HUES64 (cell line): ENCODE results near the gene ATF7.
A peak's percentile ranks its signal among the peaks of the same experiment; 100 is the strongest.

Experiments used
- H3K27ac ChIP-seq: 2 replicates; pipeline ENCODE4 v1.7.0; 2013; ENCODE audit warnings: low read depth, low read length, inconsistent platforms
- H3K27me3 ChIP-seq: 2 replicates; pipeline ENCODE4 v1.6.1; 2013; ENCODE audit warnings: mild to moderate bottlenecking, low read length; ENCODE audit not compliant: insufficient read depth
- H3K36me3 ChIP-seq: 2 replicates; pipeline ENCODE4 v1.6.1; 2013; ENCODE audit warnings: mild to moderate bottlenecking, low read length; ENCODE audit not compliant: insufficient read depth
- H3K4me1 ChIP-seq: 2 replicates; pipeline ENCODE4 v1.6.1; 2013; ENCODE audit warnings: mild to moderate bottlenecking, low read length, moderate library complexity; ENCODE audit not compliant: insufficient read depth
- H3K4me3 ChIP-seq: 2 replicates; pipeline ENCODE4 v1.5.1; 2013; ENCODE audit warnings: mild to moderate bottlenecking, low read length, moderate library complexity
- H3K9ac ChIP-seq: 2 replicates; pipeline ENCODE4 v1.6.1; 2013; ENCODE audit warnings: mild to moderate bottlenecking, low read depth, low read length
- H3K9me3 ChIP-seq: 2 replicates; pipeline ENCODE4 v1.6.1; 2013; ENCODE audit warnings: low read depth, low read length; ENCODE audit not compliant: insufficient read depth
- WGBS: fragments of 150-250, 120-280 bp; methylation state at CpG from one replicate; pipeline ENCODE4 v1.1.7; 2013; ENCODE audit warnings: missing lambda C conversion rate; 5-methylcytosine and 5-hydroxymethylcytosine counted together

Gene ATF7

DNA sequence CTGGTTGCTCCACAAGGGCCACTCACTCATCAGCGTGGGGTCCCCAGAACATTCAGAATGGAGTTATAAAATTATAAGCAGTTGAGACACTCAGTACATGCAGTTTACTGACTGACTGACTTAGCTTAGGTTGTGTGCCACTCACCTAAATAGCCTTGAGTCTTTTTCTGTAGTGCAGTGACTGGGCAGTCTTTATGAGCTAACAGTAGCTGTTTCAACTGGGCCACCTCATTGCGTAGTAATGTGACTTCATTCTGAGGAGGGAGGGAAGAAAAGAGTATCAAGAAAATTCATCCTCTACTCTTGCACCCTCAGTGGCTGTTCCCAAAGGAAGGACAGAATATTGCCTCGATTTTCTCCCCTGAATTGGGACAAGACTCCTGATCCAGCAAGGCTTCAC is 103.1 kb downstream of the ATF7 start:
- peaks cover 70% of the 10 kb centered on the region for H3K36me3 ChIP-seq

DNA sequence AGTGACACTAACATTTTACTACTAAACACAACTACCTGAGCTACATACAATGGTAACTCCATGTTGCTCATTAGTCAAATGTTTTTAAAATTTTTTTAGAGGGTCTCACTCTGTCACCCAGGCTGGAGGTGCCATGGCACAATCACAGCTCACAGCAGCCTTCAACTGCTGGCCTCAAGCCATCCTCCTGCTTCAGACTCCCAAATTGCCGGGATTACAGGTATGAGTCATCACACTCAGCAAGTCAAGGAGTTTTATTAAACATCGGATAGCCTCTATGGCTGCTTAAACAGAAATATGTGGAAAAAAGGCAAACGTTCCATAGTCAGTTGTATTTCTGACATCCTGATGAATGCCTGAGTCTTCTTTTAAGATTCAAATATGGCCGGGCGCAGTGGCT is 107.8 kb downstream of the ATF7 start:
- Histone ChIP-seq H3K4me1 (no peaks in the 10 kb centered on the region), H3K4me3 (no peak overlapping the region), H3K27me3 (no peaks in the 10 kb centered on the region), H3K36me3 (peaks cover 75% of the 10 kb centered on the region), H3K9me3 (no peaks in the 10 kb centered on the region), H3K27ac (no peak overlapping the region), H3K9ac (no peak overlapping the region)
- 96% methylated on average over 5 of the region's 5 CpGs for whole genome bisulfite sequencing

More for the DNA sequence above, 103.1 kb downstream of the ATF7 start:
- H3K9ac ChIP-seq = no peak overlapping the region
- H3K4me3 ChIP-seq = no peak overlapping the region
- no peaks in the 10 kb centered on the region for H3K4me1 ChIP-seq
- H3K9me3 ChIP-seq = no peaks in the 10 kb centered on the region
- H3K27me3 ChIP-seq = no peaks in the 10 kb centered on the region
- no peak overlapping the region for H3K27ac ChIP-seq
- WGBS = 94% methylated on average over 3 of the region's 3 CpGs

DNA sequence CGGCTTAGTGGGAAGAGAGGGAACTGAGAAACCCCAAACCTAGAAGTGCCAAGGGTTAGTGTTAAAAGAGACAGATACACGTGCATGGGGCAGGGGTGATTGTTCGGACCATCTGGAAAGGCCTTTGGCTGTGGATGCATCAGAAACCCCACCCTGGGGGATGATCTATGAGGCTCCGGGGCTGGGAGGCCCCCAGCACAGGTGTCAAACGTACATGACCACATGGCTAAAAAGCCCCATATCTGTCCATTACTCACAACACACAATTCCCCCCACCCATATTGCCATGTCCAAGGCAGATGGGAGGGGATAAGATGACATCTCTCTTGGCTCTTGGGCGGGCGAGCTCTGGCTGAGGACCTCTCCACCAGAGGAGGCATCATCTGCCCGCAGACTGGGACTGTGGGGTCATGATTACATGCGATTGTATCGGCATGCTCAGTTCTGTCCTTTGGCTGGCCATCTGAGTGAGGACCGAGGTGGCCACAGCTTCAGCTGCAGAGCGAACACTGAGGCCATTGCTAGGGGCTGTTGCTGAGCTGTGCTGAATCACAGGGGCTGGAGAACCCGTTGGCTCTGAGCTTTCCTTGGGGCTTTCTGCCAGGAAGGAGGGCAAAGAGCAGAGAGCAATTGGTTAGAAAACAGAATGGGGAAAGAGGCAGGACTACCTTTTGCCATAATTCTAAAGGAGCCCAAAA is 109.3 kb downstream of the ATF7 start:
- H3K4me3 ChIP-seq = no peak overlapping the region
- H3K36me3 ChIP-seq = peaks cover 76% of the 10 kb centered on the region
- no peak overlapping the region for H3K27ac ChIP-seq
- H3K9me3 ChIP-seq = no peaks in the 10 kb centered on the region
- H3K9ac ChIP-seq = no peak overlapping the region
- H3K4me1 ChIP-seq = no peaks in the 10 kb centered on the region
- 91% methylated on average over 13 of the region's 13 CpGs for WGBS
- no peaks in the 10 kb centered on the region for H3K27me3 ChIP-seq

DNA sequence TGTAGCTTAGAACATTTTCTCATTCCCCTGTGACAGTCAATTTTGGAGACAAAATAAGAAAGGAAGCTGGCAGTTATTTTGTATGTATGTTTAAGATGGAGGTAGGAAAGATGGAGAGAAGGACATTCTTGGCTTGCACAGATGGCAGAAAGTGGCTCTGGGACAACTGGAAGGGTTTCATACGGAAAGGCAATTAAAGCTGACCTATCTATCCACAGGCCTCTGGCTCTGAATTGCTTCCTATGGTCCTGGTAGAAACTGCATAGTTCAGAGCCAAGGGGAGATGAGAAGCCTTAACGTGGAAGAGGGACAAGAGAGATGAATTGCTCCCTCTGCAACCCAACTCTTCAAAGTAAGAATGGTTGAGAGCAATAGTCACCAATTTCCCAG is 110.9 kb downstream of the ATF7 start:
- H3K4me1 ChIP-seq = no peaks in the 10 kb centered on the region
- WGBS = 85% methylated on average over 2 of the region's 2 CpGs
- H3K9me3 ChIP-seq = no peaks in the 10 kb centered on the region
- H3K4me3 ChIP-seq = no peak overlapping the region
- no peak overlapping the region for H3K9ac ChIP-seq
- H3K36me3 ChIP-seq = peaks cover 71% of the 10 kb centered on the region
- H3K27ac ChIP-seq = no peak overlapping the region
- no peaks in the 10 kb centered on the region for H3K27me3 ChIP-seq

DNA sequence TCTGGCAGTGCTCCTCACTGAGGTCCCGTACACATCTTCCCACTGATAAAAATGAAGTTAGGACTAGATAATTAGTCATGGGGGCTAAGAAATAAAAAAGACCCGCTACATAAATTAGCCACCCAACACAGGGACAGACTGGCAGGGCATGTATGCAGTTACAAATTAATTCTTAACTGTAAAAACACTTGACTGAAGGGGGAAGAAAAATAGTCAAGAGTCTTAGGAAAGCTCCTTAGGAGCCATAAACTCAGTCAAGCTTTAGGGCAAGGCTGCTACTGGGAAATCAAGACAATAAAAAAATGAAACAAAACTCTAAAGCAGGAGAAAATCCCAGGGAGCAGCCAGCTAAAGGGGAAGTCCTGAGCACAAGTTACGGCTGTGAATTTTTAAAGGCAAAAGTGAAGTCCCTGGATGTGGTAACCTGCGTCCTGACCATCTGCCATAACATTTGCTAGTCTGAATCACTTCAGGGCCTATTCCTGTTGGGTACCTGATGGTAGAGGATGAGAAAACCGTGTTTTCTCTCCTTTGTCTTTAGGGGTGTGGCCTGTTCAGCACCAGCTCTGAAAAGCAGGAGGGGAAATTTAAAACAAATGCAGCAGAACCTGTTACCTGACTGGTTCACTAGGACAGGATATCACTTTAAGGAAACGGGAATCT is 111.4 kb downstream of the ATF7 start:
- WGBS = 92% methylated on average over 4 of the region's 6 CpGs
- H3K4me3 ChIP-seq = no peak overlapping the region

DNA sequence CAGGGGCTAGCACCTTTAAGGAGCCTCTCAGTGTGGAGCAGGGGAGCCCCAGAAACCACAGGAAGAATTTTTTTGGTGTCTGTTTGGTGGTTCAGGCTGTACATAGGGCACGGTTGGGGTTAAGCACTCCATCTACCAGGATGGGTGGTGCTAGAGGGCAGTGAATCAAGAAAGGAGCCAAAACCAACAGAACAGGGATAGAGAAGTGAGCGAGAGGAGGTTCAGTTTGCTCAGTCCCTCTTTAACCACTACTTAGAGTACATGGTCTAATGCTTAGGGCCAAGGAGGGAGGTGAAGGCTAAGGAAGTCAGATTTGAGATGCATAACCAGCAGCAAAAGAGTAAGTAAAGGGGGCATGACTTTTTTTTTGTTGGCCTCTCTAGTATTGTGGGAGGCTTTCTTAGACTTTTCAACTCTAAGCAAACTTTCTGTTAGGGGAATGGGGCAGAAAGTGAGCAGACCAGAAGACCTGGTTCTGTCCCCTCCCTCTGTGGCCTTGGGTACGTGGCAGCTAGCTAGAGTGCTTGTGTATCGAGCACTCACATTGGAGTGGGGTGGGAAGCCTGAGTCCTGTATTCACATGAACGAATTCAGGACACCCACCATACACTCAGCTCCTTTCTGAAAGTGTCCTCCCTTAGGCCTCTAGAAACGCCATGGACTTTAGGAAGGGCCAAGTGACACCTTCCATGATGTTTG is 112.3 kb downstream of the ATF7 start:
- 94% methylated on average over 5 of the region's 6 CpGs for WGBS
- no peak overlapping the region for H3K4me3 ChIP-seq
- no peaks in the 10 kb centered on the region for H3K9me3 ChIP-seq
- H3K9ac ChIP-seq = no peak overlapping the region
- peaks cover 61% of the 10 kb centered on the region for H3K36me3 ChIP-seq
- no peaks in the 10 kb centered on the region for H3K4me1 ChIP-seq
- H3K27ac ChIP-seq = no peak overlapping the region
- H3K27me3 ChIP-seq = no peaks in the 10 kb centered on the region

More for the DNA sequence above, 111.4 kb downstream of the ATF7 start:
- Histone ChIP-seq H3K4me1 (no peaks in the 10 kb centered on the region), H3K9me3 (no peaks in the 10 kb centered on the region), H3K36me3 (peaks cover 66% of the 10 kb centered on the region), H3K27ac (no peak overlapping the region), H3K9ac (no peak overlapping the region), H3K27me3 (no peaks in the 10 kb centered on the region)

DNA sequence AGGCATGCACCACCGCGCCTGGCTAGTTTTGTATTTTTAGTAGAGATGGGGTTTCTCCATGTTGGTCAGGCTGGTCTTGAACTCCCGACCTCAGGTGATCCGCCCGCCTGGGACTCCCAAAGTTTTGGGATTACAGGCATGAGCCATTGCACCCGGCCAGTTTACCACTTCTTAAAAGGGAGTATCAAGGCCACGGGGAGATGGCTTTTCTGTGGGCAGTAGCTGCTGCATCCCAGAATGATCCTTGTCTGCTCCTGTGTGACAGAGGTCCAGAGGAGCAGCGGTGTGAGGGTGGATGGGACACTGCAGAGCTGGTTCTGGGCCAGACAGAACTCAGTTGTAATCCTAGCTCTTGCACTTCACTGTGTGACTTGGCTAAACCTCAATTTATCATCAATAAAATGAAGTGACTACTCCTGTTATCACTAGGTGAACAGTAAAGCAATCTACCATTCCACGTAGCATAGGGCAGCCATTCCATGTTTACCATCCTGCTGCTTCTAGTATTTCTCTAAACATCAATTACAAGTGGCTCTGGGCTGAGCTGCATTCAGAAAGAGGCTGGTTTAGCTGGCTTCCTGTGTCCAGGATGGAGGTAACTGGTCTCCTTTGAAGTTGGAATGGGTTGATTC is 115.9 kb downstream of the ATF7 start:
- no peak overlapping the region for H3K27ac ChIP-seq
- 96% methylated on average over 9 of the region's 9 CpGs for WGBS
- no peaks in the 10 kb centered on the region for H3K9me3 ChIP-seq
- H3K36me3 ChIP-seq = peaks cover 64% of the 10 kb centered on the region
- H3K4me3 ChIP-seq = no peak overlapping the region
- no peak overlapping the region for H3K9ac ChIP-seq
- H3K27me3 ChIP-seq = no peaks in the 10 kb centered on the region
- no peaks in the 10 kb centered on the region for H3K4me1 ChIP-seq

DNA sequence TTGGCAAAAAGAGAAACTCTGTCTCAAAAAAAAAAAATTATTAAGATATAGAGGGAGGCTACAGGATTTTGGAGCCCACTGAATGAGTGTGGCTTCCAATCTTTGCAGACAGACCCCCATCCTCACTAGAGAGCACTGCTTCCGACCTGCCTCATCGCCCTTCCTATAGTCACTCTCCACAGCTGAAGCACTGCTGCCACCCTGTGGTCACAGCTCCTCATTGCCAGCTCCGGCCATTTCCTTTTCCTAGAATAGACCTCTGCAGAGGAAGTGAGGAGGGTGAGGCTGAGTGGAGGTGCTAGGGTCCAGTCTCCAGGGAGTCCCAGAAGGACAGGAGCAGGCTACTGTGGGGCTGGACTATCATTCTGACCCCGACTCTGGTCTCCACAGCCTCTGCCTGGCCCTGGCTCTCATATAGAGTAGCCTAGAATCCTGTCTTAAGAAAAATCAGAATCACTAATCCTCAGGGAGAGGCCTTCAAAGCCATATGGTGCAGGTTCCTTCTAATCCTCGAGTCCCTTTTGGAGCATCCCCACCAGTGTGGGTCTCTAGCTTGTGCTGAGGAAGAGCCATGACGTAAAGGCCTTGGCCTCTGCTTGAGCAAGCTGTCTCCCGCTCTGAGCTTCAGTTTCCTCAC is 117.5 kb downstream of the ATF7 start:
- no peaks in the 10 kb centered on the region for H3K27me3 ChIP-seq
- H3K27ac ChIP-seq = no peak overlapping the region
- peaks cover 64% of the 10 kb centered on the region for H3K36me3 ChIP-seq
- 40% methylated on average over 7 of the region's 7 CpGs for WGBS
- no peak overlapping the region for H3K4me3 ChIP-seq
- no peaks in the 10 kb centered on the region for H3K9me3 ChIP-seq
- no peaks in the 10 kb centered on the region for H3K4me1 ChIP-seq
- no peak overlapping the region for H3K9ac ChIP-seq

DNA sequence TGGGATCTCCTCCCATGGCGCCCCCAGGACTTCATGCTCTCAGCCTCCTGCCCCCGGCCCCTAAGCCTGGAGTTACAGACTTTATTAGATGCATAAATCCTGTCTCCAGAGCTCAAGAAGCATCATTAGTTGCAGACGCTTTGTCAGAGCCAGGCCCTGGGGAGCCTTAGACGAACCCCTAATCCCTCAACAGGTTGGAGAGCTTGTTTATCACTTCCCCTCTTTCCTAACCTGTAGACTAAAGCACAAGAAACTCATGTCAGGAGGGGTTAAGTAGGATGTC is 118.6 kb downstream of the ATF7 start:
- Histone ChIP-seq H3K27ac (no peak overlapping the region), H3K27me3 (no peaks in the 10 kb centered on the region), H3K9me3 (no peaks in the 10 kb centered on the region), H3K36me3 (peaks cover 57% of the 10 kb centered on the region), H3K4me1 (no peaks in the 10 kb centered on the region), H3K9ac (no peak overlapping the region), H3K4me3 (no peak overlapping the region)
- WGBS = 82% methylated on average over 4 of the region's 4 CpGs

DNA sequence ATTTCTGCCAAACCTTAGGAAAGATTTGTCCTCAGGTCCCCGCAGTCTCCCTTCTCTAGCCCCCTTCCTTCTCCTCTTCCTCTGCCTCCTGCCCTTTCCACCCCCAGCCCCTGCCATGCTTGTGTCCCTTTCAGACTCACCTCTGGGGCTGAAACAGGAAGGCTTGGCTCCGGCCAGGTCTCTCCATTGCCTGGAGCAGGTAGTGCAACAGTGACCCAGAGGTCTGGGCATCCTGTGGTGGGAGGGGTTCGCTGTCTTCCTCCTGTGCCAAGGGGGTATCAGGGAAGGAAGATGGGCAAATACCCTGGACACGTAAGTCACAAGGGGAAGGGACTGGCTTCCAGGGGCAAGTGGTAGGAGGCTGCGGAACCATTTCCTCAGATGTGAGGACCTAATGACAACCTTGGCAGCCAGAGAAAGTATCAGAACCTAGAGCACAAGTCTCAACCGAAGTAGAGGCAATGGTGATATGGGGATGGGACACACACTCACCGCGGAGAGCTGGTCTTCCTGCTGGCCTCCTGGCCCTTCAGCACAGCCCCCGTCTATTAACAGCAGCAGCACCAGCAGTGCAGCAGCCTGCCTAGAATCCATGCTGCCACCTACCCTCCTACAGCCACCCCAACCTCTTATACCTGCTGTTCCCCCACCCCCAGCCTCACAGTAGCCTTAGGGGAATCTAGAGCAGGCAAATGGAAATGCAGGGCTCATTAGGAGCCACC is 119.1 kb downstream of the ATF7 start, which contains the start of gene NPFF:
Gene NPFF (minus strand): TSS at position 604 of the 722 bp plus-strand sequence. CDS start 10 bp downstream, at position 594.
- Histone ChIP-seq H3K9me3 (no peaks in the 10 kb centered on the region), H3K27ac (no peak within 1 kb of the TSS), H3K27me3 (no peaks in the 10 kb centered on the region), H3K9ac (peak within 1 kb of the TSS; percentile 26; the same call in 1 of the 2 replicates), H3K4me3 (no peak within 1 kb of the TSS), H3K36me3 (peaks cover 52% of the 10 kb centered on the region), H3K4me1 (no peaks in the 10 kb centered on the region; the same call in 1 of the 2 replicates)
- WGBS = 88% methylated on average over 9 of the region's 9 CpGs
